NCI-H748 (cell line): Measurements from ENCODE around the gene ACSBG1.

ENCODE experiments used
- DNase-seq: peaks from one replicate; lab custom pipeline; 2025; ENCODE audit not compliant: unreplicated experiment; lab: John Stamatoyannopoulos, UW

ACSBG1 gene

DNA sequence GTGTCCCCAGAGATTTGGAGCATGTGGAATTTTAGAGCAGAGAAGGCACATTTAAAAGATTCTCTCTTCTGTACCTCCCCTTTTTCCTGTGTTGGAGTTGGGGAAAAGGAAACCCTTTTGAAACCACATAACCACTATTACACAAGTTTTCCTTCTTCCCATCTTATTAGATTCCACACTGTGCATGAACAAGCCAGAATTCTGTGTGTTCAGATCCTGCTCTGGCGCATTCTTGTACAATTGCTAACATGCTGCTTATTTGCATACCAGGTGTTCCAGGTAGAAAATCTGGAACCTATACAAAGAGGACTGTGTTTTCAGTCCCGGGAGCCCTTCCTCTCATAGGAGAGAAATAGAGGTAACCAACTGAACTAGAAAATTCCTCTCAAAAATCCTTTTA, 100.6 kb downstream of the ACSBG1 start:
- no peak for DNase-seq

DNA sequence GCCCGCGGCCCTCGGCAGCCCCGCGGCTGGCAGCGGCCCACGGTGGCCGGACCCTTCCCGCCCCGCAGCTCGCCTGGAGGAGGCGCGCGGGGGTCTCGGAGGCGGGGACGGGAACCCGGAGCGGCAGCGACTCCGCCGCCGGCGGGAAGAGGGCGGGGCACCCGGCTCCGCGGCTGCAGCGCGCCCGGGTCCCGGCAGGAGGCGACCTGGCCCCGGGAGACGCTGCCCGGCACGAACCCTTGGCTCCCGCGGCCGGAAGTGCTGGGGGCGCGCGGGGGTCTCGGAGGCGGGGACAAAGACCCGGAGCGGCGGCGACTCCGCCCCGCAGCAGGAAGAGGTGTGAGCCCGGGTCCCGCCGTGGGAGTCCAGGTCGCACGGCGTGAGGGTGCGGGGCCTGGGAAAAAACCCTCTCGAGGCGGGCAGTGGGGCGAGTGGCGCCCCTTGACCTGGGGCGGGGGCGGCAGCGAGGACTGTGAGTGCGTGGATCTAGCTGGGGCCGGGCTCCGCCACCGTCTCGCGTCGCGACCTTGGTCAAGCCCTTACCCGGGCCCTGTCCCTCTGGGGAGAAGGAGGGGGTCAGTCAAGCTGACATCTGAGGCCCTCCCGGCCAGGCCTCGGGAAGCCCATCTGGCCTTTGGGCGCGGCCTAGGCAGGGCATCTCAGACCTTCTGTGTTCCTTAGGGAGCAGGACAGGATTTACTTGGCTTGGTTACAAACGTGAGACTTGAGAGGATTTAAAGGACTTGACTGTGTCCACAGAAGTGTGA, 102.9 kb downstream of the ACSBG1 start, which contains the start of gene CIB2:
TSS of gene CIB2 (minus strand) at position 151 of the 767 bp plus-strand sequence. CDS start 230 bp downstream, outside the sequence.
- DNase-seq = peak; percentile 76

DNA sequence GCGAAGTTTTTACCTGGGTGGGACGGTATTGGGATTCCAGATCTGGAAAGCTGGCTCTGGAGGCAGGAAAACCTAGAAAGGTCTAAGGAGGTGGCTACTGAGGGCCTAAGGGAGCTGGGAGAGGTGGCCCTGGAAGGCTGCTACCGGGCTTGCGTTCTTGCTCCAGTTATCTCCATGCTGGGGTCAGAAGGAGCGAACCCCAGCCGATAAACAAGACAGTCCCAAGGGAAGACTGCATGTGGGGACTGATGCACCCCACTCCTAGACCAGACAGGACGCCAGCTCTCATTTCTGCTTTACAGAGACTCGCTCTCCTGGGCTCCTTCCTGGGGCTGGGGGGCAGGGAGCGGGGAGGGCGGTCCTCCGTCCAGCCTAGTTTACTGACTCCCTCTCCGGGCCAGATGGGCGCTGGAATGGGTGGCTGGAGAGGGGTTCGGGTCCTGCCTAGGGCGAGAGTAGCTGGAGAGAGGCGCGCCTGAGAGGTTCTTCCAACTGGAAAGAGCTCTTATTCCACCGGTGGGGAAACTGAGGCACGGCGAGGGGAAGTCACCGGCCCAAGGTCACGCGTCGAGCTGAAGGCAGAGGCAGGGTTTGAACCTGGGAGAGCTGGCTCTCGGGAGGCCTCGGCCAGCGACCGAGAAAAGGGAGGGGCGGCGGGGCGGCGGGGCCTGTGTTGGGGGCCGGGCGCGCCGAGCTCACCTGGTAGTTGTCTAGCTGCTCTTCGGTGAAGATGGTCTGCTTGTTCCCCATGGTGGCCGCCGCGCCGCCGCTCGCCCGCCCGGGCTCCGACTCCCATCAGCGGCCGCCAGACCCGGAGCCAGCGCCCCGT, 103.7 kb downstream of the ACSBG1 start:
- peak; percentile 59 for DNase-seq

DNA sequence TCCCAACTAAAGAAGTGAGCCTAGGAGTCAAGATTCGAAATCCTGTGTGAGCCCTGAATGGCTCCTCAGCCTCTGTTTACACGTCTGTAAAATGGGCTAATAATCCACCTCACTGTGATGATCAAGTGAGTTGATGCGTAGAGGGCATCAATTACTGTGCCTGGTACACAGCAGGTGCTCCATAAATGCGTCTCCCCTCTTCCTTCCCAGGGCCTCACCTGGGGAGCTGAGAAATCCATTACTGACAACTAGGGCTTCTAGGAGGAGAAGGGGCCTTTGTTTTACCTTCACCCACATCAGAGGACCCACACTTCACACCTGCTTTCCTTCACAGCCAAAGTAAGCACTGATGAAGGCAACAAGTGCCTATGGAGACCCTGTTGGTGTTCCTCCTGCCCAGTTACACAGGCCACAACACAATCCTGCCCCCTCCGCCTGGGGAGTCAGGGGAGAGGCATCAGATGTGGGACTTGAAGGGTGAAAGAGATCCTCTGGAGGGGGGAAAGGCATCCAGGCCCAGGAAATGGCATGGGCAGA, 104.5 kb downstream of the ACSBG1 start:
- DNase-seq = no peak

DNA sequence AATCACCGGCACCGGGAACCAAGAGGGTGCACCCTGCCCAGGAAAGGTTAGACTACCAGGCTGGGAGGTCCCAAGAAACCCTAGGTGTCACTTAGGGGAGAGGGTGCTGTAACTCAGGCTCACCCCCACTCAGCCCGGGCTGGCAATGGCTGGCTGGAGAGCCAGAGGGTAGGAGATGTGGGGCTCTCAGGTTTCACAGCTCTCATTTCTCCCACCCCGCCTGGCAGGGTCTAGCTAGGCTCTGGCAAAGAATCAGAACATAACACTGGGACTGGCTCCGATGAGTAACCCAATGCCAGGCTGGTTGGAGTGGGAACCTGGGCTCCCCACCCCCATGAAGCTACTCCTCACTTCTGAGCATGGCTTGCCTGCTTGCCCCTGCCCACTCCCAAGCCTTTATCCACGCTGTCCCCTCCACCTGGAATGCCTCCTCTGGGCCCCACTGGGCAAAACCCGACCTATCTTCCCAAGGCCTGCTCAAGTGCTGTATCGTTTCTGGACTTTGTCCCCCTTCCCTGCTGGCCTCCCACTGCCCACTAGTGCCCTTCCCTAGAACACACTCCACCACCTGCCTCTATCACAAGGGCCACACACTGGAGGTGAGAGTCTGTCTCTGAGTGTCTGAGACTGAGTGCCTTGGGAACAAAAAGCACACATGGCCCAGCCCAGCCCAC, 105.2 kb downstream of the ACSBG1 start:
- DNase-seq = no peak

DNA sequence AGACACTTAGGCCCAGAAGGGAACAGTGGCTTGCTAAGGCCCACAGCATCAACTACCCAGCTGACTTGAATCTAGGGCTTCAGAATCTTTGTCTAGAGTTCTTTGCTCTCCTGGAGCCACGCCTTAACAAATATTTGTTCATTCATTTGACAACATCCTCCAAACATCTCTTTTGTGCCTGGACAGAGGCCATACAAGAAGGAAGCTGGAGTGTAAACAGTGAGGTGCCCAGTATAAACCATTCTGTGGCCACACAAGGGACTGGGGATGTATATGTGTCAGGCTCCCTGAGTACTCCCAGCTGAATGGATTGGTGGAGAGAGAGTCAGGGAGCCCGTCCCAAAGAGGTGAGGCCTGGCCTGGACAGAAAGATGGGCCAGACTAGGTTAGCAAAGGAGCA, 106.5 kb downstream of the ACSBG1 start:
- DNase-seq = peak; percentile 38

DNA sequence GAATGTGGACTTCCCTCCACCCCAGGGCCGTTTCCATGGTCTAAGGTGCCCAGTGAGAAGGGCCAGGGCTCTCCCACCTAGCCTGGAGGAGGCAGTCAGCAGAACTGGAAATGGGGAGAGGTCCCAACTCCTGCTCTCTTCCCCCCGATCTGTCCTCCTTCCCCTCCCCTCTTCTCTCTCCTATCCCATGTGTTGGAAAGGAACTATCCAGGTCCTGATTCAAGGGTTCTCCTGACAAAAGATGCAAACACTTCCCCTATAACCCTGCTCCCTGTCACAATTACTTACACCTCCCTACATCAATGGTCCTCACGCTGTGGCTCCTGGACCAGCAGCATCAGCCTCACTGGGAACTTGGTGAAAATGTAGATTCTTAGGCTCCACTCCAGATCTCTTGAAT, 109.1 kb downstream of the ACSBG1 start:
- DNase-seq = no peak

DNA sequence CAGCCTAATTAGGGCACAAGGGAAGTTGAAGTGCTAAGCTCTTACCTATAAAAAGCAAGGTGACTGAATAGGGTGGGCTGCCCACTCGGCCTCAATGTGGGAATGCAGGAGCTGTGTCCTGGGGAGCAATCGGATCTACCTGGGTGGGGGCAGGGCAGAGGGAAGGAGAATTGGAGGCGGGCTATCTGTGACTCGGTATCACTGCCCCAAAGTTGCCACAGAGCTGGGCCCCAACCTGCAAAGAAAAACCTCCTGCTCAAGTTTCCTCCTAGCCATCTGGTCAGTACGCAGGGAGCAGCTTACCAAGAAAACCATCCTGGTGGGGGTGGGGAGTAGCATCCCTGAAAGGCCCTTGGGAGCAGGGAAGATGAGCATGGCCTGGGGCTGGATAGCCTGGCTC, 113.8 kb downstream of the ACSBG1 start:
- no peak for DNase-seq
